ENCODE data around the gene CDKN2AIP.
"Not testable (repeated sequence)": the region's sequence is repeated elsewhere in the genome, so short reads cannot be mapped to it uniquely, and the experiment has no call there.

Gene CDKN2AIP

GRCh38 chr4:183431614-183432013 lies 12.8 kb upstream of the CDKN2AIP start:
- DNase-seq (ENCODE audit: low read depth, low spot score) = no peak
- H3K4me3 ChIP-seq (ENCODE audit: low read depth, low read length) = no peak overlapping the region
- POLR2A ChIA-PET = interaction anchor here (0.6 kb wide), 1 partner anchor 1277 kb away, joined by 3 read pairs; no protein-coding TSS in a partner anchor
- CTCF ChIA-PET = interaction anchor here (0.6 to 1.3 kb wide), 3 partner anchors 11 to 33 kb away, joined by 3 to 6 read pairs (median 3); no protein-coding TSS in a partner anchor
- no peak for TF ChIP-seq CTCF (IDR thresholded peaks at IDR 0.05; ENCODE audit: insufficient read depth, low read length, missing control alignments)

- H3K4me3 ChIP-seq (ENCODE audit: low read depth, low read length); CTCF ChIA-PET; DNase-seq (ENCODE audit: low read depth, low spot score): not testable (repeated sequence)
- POLR2A ChIA-PET = interaction anchor here (1.6 kb wide), 1 partner anchor 11 kb away, joined by 6 read pairs; the partner anchor contains the start of gene CDKN2AIP
Measured at GRCh38 chr4:183433183-183433582, 11.3 kb upstream of the CDKN2AIP start.

GRCh38 chr4:183434264-183434663 lies 10.2 kb upstream of the CDKN2AIP start:
- H3K4me3 ChIP-seq (ENCODE audit: low read depth, low read length) = no peak overlapping the region
- no peak for DNase-seq (ENCODE audit: low read depth, low spot score)
- ChIA-PET CTCF (interaction anchor here (2.0 kb wide), 1 partner anchor 9 kb away, joined by 7 read pairs; no protein-coding TSS in a partner anchor), POLR2A (interaction anchor here (1.6 kb wide), 1 partner anchor 10 kb away, joined by 6 read pairs; the partner anchor contains the start of gene CDKN2AIP)
- no peak for TF ChIP-seq CTCF (IDR thresholded peaks at IDR 0.05; ENCODE audit: insufficient read depth, low read length, missing control alignments)

GRCh38 chr4:183434666-183435190 lies 9.7 kb upstream of the CDKN2AIP start:
- ChIA-PET POLR2A (no interaction called here), CTCF (interaction anchor here (2.0 kb wide), 1 partner anchor 9 kb away, joined by 7 read pairs; no protein-coding TSS in a partner anchor)
- no peak for DNase-seq (ENCODE audit: low read depth, low spot score)
- TF ChIP-seq CTCF (IDR thresholded peaks at IDR 0.05; ENCODE audit: insufficient read depth, low read length, missing control alignments) = no peak
- no peak overlapping the region for H3K4me3 ChIP-seq (ENCODE audit: low read depth, low read length)

GRCh38 chr4:183435803-183436202 lies 8.6 kb upstream of the CDKN2AIP start:
- H3K4me3 ChIP-seq (ENCODE audit: low read depth, low read length) = no peak overlapping the region
- TF ChIP-seq CTCF (IDR thresholded peaks at IDR 0.05; ENCODE audit: insufficient read depth, low read length, missing control alignments) = no peak
- CTCF ChIA-PET = interaction anchor here (2.0 kb wide), 1 partner anchor 8 kb away, joined by 7 read pairs; no protein-coding TSS in a partner anchor
- POLR2A ChIA-PET = no interaction called here
- no peak for DNase-seq (ENCODE audit: low read depth, low spot score)

- no peak overlapping the region for H3K4me3 ChIP-seq (ENCODE audit: low read depth, low read length)
- no peak for DNase-seq (ENCODE audit: low read depth, low spot score)
- TF ChIP-seq CTCF (IDR thresholded peaks at IDR 0.05; ENCODE audit: insufficient read depth, low read length, missing control alignments) = no peak
- ChIA-PET POLR2A (no interaction called here), CTCF (interaction anchor here (0.9 kb wide), 1 partner anchor 8 kb away, joined by 5 read pairs; no protein-coding TSS in a partner anchor)
Measured at GRCh38 chr4:183436417-183436816, 8.0 kb upstream of the CDKN2AIP start.

GRCh38 chr4:183437452-183437851 lies 7.0 kb upstream of the CDKN2AIP start:
- H3K4me3 ChIP-seq (ENCODE audit: low read depth, low read length) = no peak overlapping the region
- no peak for TF ChIP-seq CTCF (IDR thresholded peaks at IDR 0.05; ENCODE audit: insufficient read depth, low read length, missing control alignments)
- POLR2A ChIA-PET = no interaction called here
- CTCF ChIA-PET = interaction anchor here (0.9 to 1.0 kb wide), 2 partner anchors 9 to 30 kb away, joined by 3 to 5 read pairs; no protein-coding TSS in a partner anchor
- no peak for DNase-seq (ENCODE audit: low read depth, low spot score)

Measured in AG04449 (cell line).